Stimulated activated naive CD4-positive, alpha-beta T cell treated with Interleukin-2 at 50 U/mL for 16 hours (primary cell): ENCODE data around the gene CTNNA2.

ENCODE experiments used
- DNase-seq: peaks from one replicate; lab custom pipeline; 2025; lab: John Stamatoyannopoulos, UW

The CTNNA2 gene

DNA sequence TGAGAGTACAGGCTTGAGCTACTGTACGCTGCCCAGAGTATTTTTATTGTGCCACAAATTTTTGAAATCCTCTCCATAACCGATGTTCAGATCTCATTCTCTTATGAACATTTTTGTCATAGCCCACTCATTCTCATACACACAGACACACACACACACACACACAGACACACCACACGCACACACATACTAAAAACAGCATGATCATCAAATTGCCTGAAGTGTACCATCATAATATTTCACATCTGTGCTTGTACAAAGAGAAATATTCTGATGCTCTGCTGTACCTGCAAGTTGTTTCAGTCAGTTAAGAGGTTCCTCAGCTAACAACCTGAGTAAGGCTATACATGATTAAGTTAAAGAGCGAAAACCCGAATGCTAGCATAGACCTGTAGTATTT lies 696.6 kb downstream of the CTNNA2 start:
- DNase-seq = no peak

DNA sequence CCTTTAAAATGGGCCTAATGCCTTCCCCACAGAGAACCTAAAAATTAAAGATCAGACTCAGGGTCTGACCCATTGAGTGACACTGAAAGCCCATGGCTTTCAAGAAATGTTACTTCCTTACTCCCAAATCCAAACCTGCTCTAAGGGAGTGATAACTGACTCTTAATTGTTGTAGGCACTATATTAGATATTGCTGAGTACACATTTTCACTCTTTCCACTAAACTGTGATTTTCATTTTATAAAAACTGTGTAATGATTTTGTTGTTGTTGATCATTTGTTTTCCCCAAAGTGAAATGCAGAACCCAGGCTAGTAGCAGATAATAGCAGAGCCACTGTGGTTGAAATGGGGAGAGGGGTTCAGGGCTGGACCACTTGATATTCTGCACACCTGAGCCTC lies 704.6 kb downstream of the CTNNA2 start:
- no peak for DNase-seq

DNA sequence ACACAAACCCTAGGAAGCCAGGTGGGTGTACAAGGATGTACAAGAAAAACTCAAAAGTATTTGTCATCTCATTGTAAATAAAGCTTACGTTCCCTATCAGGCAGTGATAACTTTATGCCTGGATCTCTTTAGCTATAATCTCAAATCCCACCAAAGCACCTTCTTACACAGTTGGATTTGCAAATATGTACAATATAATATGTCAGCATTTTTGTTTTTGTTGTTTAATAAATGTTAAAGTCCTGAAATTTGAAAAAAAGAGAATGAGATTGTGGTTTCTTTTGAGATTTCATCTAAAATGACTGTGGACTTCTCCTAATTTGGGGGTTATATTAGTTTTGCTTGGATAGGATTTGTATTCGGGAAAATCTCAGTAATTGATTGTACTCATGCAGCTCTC lies 709.8 kb downstream of the CTNNA2 start:
- DNase-seq = no peak

DNA sequence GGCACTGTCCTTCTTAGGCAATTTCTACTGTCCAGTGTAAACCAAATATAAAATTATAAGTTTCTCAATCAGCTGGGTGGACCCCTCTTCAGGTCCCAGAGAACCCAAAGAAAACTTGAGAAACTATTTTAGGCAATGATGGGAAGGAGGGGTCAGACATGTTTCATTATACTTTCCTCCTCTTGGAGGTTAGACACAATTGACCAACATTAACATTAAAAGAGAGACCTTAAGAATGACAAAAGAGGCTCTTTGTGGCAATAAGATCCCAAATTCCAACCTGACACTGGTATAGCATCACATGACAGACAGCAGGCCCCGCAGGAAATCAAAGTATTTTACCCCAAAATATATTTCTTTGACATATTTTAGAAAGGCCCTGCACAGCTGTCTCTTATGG lies 718.6 kb downstream of the CTNNA2 start:
- DNase-seq = no peak

DNA sequence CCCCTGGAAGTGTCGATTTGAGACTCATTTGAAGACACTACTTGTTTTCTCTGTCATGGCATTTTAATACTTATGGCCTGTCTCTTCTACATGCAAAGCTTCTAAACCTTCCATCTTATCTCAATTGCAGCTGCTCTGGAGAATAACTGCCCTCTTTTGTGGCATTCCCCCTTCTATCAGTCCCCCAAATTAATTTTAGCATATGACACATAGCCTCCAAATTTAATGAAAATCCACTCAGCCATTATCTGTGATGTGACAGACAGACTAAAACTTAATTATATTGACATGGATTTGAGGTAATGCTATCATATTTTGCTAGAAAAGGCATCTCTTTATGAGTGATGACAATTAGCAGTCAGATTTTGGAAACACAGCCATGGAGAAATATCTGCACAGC lies 720.5 kb downstream of the CTNNA2 start:
- DNase-seq = no peak

DNA sequence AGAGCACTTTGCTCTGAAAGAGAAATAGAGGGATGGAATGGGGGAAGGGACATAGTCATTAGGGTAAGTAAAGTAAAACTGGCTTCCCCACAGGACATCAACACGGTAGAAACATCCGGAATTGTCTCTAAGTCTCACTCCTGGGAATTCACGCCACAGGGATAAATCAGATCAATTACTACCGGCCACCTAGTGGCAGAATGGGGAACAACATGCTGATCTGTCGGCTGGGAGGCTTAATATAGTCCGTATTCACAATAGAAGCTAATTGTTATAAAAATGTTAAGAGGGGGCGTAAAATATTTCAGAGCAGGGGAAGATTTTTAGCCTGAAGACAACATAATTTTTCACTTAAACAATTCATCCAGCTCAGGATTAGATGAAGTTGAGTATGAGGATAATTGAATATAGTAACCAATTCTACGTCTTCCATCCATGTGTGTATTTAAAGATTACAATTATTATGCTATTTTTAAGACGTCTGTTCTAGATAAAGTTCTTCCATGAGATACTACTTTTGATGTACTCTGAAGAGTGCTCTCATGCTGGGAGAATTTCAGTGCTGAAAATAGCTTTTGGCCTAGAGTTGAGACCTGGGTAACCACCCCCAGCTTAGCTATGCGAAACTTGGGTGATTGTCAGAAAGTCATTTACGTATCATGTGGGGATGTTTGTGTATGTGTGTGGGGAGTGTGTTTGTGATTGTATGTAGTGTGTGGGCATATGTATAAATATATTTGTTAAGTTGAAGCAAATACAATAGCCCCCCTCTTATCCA lies 726.0 kb downstream of the CTNNA2 start:
- DNase-seq = no peak

DNA sequence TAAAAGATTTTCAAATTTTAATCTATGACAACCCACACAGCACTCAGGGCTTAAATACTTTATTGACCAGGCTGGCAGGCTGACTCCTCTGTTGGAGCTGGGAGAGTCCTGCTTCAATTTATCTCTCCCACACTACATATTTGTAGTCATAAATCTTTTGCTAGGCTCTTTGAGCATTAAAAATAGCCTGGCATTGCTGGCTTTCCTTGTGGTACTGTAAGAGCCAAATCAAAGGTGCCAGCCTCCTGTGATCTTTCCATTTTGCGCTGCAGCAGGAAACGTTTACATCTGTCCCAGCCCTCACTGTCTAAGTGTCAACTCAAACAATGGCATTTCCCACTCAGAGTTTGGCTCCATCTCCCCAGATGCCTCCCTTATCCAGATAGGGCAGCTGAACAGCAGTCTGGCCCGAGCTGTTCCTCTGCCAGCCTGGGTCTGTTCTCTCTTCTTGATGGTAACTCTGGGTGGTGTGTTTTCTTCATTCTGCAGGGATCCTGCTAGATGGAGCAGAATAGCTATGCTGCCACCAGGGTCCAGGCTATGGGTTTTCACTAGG lies 729.6 kb downstream of the CTNNA2 start:
- DNase-seq = no peak

DNA sequence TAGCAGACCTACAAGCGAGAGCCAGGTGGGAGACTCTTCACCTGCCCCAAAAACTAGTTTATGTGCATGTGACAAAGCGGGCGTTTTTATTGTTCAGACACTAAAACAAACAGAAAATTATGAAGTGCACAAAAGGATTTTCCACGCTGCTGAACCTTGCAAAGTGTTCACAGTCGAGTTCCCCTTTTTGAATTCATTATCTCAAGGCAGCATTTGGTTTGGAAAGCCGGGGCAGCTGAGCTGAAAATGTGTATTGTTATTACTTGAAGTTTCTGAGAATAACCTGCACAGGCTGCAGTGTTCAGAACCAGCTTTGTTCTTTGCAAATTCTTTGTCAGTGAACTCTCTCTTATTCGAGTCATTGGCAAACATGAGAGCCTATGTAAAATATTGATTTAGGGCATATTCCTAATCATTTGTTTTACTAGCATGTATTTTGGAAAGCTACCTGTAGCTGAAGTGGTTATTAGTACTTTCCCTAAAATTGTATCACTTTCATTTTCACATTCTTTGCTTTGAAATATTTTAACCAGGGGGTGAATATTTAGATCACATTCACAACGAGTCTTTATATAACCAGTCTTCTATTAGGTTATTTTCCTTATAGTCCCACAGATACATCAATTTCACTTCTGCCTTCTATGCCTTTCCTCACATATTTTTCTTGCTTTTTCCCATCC lies 732.2 kb downstream of the CTNNA2 start:
- no peak for DNase-seq

DNA sequence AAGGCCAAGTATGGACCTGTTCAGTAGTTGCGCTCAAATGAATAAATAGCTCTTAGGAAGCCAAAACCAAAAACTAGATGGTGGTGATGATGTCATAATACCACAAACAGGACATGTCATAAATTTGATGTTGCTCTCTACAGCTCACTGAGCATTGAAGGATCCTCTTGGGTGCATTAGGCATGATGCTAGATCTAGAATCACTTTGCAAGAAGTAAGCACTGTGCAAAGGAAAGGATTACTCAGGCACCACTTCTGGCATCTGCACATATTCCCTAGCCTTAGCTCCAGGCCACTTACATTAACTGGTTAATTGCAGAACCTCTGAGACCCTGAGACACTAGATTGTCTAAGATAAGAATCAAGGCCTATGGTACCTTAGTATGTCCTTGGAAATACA lies 733.7 kb downstream of the CTNNA2 start:
- DNase-seq = no peak

DNA sequence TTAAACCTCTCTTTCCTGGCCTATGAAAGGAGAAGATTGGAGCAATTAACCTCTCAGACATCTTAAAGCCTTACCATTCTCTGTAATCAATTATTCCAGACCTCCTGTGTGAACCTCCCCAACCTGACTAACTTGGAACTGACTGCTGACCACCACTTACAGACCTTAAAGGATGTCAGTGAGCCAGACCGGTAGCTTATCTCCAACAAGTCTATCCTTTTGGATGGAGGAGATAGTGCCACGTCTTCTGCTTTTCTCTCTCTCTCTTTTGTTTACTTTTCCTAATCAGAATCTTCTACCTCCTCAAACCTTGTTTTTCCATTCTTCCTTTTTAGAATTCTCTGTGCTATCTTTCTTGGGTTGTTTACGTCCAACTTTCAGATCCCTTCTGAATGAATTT lies 734.5 kb downstream of the CTNNA2 start:
- no peak for DNase-seq

DNA sequence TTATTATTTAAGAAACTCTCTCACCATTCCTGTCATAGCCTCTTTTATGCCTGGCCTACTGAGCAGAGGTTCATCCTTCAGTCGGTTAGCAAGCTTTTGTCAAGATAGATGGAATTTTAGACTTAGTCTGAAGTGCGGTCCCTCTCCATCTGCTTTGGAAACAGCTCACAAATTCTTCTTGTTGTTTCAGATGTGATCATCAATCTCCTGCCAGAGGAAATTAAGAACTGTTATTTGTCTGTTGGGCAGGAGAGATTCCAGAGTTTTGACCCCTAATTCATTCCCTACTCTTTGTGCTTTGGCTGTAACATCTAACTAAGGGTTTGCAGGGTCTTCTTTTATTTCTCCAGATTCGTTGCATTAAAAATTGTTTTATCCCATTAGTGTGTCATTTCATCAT lies 735.3 kb downstream of the CTNNA2 start:
- no peak for DNase-seq

DNA sequence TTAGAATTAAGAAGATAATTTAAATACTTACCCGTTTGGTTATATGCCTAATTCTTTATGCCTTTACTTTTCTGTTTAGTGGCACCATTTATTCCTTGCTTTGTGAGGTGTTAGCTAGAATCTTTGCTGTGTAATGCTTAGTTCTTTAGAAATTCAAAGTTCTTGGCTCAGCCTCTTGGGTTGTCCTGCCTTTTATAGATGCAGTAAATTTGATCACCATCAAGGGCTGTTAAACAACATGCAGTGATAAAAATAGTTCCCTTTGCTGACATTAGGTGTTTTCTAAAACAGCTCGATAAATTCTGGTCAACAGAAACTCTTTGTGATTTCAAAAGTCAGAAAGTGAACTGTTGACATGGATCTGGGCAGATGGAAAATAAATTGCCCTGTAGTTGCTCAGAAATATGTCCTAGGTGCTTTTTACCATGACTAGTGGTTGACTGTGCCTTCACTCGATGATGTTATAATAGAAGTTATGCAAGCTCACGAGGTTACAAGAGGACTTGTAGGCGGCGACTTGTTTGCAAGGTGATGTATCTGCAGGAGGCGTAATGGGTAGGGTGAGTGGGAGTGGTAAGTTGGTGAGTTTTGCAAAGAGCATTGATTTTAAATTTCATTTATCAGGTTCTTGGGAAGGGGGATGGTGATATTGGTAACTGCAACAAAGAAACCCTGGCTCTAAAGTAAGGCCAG lies 739.6 kb downstream of the CTNNA2 start:
- DNase-seq = no peak

DNA sequence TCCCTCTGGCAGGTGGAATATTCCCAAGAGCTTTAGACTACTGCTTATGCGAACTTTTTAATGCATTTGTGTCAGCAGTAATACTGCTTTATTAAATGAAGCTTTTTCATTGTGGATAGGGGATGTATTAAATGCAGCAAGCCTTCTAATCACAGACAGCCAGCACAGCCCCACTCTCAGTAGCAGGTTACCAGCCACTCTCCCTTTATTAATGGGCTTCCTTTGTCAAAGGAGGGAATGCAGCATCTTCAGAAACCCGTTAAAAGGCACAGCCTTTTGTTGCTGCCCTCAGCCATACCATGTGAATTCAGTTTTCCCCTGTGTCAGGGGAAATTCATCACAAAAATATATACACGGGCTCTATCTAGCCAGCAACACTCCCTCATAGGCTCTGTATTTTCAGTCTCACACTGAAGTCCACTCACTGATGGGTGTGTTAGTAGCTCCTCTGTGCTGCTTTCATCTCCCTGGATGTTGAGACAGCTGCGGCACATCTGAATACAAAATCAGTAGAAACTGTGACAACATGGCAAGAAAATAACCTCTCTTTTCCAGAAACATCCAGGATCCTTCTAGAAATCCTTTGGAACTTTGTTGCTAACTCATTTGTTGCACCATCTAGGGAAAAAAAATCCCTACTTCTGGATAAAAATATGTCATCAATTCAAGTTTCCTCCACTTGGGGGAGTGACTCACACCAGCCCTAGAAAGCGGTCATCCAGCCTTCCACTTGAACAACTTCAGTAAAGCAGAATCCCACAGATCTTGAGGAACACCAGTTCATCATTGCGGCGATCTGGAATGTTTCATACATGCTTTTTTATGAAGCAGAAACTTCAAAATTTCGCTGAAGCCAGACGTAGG lies 743.3 kb downstream of the CTNNA2 start:
- no peak for DNase-seq

DNA sequence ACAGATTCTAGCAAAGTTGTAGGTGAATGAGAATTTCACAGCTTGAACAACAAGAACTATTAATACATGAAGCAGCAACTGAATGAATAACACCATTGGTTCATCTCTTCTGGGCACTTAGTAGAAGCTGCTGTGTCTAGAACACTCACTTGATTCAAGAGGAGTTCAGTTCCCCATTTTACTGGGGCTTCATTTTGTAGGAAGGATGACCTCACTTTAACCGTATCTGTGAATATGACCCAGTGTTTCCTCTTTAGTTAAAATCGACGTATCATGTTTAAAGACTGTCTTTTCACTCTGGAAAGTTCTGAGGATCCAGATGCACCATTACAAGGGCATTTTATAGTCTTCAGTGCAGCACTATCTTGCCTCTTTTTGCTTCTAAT lies 743.9 kb downstream of the CTNNA2 start:
- no peak for DNase-seq

DNA sequence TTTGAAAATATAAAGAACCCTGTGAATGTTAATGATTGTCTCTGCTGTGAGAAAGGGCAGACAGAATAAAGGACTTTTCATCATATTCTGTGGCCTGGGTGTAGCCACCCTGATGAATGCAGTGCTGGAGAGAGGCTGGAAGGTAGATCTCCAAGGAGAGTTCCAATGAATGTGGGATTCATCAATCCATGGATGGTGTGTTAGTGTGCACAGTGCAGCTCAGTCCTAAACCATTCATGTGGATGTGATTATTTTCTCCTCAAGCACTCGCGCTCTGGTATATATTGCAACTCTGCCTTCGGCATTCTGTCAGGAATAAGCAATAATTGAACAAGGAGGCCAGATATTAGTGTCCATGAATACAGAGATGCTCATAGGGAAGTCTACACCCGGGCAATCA lies 744.6 kb downstream of the CTNNA2 start:
- no peak for DNase-seq

DNA sequence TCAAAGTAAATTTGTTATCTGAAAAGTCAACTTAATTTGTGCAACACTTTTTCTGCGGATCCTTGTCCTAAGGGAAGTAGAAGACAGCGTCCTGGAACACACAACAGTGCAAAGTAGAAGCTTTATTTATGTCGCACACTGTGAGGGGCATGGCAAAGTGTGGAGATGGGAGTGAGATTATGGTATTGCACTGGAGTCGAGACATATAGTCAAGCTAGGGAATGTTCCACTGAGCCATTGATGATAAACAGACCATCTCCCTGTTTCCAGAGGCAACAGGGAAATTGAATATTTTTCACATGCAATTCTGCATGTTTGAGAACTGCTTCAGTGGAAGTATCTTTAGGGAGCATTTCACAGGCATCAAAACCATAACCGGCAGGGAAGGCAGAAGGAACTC lies 745.5 kb downstream of the CTNNA2 start:
- DNase-seq = no peak

DNA sequence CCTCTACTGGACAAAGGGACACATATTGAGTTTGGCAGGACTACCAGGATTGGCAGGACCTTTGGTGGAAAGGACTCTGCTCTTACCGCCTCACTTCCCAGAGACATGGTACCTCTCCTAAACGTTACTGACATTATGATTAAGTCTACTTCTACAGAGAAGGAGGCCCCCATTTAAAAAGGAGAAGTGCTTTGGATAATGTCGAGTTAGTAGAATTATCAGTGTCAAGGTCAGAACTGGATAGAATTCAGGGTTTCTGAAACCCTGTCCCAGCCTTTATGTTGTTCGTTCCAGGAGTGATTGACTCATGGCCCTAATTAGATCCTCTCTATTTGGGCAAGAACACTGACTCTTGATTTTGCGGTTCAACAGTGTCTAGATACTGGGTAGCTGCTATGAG lies 745.9 kb downstream of the CTNNA2 start:
- DNase-seq = no peak

DNA sequence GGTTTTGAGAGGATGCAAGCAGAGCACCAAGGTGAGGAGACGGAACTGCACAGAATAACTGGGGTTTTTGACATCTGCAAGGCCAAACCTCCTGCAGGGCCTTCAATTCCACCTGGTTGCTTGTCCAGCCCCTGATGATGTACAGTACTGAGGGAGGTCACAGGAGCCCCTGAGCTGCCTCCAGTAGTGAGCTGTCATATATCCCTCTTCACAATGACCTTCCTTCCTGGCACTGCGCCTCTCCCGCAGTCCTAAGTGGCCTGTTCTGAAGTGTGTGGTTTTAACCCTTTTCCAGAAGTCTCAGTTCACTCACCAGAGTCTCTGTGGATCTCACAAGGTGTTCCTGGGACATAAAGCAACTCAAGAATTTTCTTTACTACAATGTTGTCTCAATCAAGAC lies 746.4 kb downstream of the CTNNA2 start:
- no peak for DNase-seq

DNA sequence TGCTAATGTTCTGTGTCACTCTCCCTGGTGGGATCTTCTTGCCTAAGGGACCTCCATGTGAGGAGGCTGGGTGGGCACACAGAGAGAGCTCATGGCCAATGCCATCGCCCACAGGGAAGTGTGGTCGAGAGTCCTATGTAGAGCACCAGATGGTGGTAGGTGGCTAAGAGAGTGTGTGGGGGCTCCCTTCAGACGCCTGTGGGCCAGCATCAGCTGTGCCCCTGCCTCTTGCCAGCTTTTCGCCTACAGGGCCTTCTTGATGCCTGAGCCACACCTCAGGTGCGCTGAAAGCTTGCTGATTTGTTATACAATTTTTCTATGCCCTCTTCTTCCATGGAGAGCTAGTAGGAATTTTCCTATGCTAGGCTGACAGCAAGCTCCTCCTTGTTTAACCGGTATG lies 753.4 kb downstream of the CTNNA2 start:
- no peak for DNase-seq

DNA sequence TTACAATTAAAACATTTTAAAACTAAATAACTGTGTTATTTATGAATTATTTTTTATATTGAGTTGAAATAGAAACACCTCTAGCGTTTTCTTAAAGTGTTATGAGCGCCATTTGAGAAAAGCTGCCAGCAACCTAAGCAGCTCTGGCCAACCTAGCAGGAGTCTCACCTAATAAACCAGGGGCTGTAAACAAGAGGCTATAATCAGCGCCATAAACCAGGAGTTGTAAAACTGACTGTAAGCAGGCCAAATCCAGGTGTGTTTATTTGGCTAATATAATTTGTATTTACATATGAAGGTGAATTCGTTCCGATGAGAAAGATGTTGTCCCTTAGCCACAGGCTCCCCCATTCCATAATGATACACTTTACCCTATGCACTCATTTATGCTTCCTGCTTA lies 757.0 kb downstream of the CTNNA2 start:
- DNase-seq = no peak

DNA sequence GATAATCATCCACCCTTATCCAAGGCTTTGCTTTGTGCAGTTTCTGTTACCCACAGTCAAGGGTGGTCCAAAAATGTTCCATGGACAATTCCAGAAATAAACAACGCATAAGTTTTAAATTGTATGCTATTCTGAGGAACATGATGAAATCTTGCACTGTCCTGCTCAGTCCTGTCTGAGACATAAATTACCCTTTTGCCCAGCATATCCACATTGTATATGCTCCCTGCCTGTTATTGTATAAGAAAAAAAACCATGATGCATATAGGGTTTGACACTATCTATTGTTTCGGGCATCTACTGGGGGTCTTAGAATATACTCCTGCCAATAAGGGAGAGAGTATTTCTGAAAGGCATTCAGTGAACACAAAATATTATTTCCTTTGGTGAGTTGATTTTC lies 767.7 kb downstream of the CTNNA2 start:
- DNase-seq = no peak

DNA sequence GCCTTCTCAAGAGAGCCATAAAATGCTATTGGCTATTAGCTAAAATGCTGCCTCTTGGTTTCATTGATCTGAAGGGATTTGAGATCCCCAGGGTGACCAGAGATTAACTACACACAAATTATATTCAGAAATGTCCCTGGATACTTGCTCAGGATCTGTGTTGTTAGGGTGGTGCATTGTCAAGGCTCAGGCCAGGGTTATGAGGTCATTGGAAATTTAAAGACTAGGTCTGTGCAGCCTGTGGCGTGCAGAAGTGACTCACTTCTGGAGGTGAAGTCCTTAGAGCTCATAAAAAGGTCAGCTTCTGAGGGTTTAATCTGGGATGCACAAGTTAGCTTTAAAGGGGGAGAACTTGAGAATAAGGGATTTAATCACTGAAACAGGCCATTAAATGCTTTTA lies 768.2 kb downstream of the CTNNA2 start:
- no peak for DNase-seq
